Epithelial cell of proximal tubule (primary cell): ENCODE results near the gene BEX4. TPM values are rescaled to one million over a fixed set of nuclear protein-coding genes. Genes with fewer than 3 reads are reported as not detected.
A peak's percentile ranks its signal among the peaks of the same experiment; 100 is the strongest.
"Not testable (repeated sequence)": the region's sequence is repeated elsewhere in the genome, so short reads cannot be mapped to it uniquely, and the experiment has no call there.

Source experiments
- DNase-seq: peaks from one replicate; pipeline ENCODE4 v3.0.0-alpha.2; 2011; ENCODE audit warnings: low read depth
- H3K4me3 ChIP-seq: 2 replicates; pipeline ENCODE4 v1.5.1; 2011; ENCODE audit warnings: low read depth, mild to moderate bottlenecking, low read length
- CTCF ChIP-seq: conservative IDR thresholded peaks from 2 replicates; pipeline ENCODE4 v1.5.1; 2012; ENCODE audit warnings: low read depth, mild to moderate bottlenecking, low read length
- total RNA-seq: library from RNA; depleted of rRNA; stranded (reverse); fragments of >200 nt; gene quantifications from 2 replicates; pipeline ENCODE4 v1.2.3, GENCODE V29; 2015

The BEX4 gene
- total RNA-seq, 1 donor from 2014 or later = 46.4 TPM

GRCh38 chrX:103215425-103215991, 600 bp downstream of the BEX4 start:
- DNase-seq = no peak
- peak overlapping the region; percentile 78 for H3K4me3 ChIP-seq
- no peak for TF ChIP-seq CTCF

- TF ChIP-seq CTCF = no peak
- DNase-seq = no peak
- no peak overlapping the region for H3K4me3 ChIP-seq
These were observed 5.8 kb downstream of the BEX4 start for GRCh38 chrX:103220511-103221323.

- not testable (repeated sequence) for H3K4me3 ChIP-seq, DNase-seq
These were observed 11.0 kb downstream of the BEX4 start for GRCh38 chrX:103225918-103226317.

GRCh38 chrX:103233263-103233662, 18.4 kb downstream of the BEX4 start:
- no peak for TF ChIP-seq CTCF
- no peak overlapping the region for H3K4me3 ChIP-seq
- no peak for DNase-seq

- no peak overlapping the region for H3K4me3 ChIP-seq
- TF ChIP-seq CTCF = no peak
- no peak for DNase-seq
These were observed 20.0 kb downstream of the BEX4 start for GRCh38 chrX:103234869-103235268.

GRCh38 chrX:103235608-103236007, 20.7 kb downstream of the BEX4 start:
- not testable (repeated sequence) for DNase-seq, H3K4me3 ChIP-seq

- no peak for TF ChIP-seq CTCF
- no peak overlapping the region for H3K4me3 ChIP-seq
- no peak for DNase-seq
These were observed 21.4 kb downstream of the BEX4 start for GRCh38 chrX:103236296-103236695.

- DNase-seq = no peak
- H3K4me3 ChIP-seq = no peak overlapping the region
- no peak for TF ChIP-seq CTCF
These were observed 25.2 kb downstream of the BEX4 start for GRCh38 chrX:103240155-103240554.
